ENCODE measurements around the gene ADRA1B.
"Not testable (repeated sequence)": the region's sequence is repeated elsewhere in the genome, so short reads cannot be mapped to it uniquely, and the experiment has no call there.

The ADRA1B gene

DNA sequence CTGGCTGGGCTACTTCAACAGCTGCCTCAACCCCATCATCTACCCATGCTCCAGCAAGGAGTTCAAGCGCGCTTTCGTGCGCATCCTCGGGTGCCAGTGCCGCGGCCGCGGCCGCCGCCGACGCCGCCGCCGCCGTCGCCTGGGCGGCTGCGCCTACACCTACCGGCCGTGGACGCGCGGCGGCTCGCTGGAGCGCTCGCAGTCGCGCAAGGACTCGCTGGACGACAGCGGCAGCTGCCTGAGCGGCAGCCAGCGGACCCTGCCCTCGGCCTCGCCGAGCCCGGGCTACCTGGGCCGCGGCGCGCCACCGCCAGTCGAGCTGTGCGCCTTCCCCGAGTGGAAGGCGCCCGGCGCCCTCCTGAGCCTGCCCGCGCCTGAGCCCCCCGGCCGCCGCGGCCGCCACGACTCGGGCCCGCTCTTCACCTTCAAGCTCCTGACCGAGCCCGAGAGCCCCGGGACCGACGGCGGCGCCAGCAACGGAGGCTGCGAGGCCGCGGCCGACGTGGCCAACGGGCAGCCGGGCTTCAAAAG, 55.7 kb downstream of the ADRA1B start:
- DNase-seq: no peak

DNA sequence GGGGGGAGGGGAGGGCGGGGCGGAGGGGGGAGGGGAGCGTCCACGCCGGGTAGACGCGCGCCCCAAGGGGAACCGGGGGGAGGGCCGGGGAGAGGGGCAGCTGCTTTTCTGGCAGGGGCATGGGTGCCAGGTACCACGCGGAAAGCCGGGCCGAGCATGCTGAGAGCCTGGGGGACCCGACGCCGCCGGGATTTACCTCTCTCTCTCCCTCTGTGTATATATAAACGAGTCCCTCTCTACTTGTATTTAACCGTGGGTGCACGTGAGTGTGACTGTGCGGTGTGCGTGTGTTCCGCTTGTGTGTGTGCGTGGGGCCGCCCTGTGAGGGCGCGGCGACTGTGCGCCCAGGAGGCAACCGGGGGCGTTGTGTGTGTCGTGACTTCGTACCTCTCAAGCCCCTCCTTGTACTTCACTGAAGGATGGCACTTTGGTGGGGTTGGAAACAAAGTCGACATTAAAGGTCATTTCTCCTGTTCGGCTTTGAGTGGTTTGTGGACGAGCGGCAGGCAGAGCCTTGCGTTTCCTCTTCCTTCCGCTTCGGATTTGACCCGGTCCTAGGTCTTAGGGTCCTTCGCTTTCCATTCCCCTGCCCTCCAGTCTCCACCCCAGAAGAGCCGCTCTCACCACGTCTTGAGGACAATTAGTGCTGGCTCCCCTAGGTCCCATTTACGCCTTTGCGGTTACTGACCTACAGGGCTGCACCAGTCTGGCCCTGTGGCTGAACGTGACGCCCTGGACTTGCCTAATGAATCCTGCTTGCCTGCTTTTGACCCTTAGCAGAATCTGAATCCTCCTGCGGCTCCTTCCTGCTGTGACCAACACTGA, 56.5 kb downstream of the ADRA1B start:
- DNase-seq: no peak

DNA sequence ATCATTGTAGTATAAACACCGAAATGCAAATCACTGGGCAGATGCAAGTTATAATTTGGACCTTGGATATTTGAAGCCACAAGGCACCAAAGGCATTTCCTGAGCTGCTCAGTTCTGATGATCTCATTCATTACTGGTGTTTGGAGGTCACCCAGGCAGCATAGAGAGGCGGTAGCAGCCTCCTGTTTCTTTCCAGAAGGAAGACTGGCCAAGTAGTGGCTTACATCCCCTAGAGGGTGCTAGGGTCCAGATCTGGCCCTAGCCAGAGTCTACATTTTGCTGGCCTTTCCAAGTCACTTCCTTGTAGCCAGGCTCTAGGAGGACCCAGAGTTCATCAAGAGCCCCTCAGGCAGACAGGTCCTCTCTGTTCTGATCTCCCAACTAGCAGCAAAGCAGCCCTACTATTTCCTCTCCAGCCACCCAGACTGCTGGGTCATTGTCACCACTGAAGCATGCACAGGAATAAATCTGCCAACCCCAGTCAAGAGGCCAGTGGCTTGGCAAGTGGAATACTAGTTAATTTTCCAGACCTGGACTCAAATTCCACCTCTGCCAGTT, 59.3 kb downstream of the ADRA1B start:
- DNase-seq: no peak

DNA sequence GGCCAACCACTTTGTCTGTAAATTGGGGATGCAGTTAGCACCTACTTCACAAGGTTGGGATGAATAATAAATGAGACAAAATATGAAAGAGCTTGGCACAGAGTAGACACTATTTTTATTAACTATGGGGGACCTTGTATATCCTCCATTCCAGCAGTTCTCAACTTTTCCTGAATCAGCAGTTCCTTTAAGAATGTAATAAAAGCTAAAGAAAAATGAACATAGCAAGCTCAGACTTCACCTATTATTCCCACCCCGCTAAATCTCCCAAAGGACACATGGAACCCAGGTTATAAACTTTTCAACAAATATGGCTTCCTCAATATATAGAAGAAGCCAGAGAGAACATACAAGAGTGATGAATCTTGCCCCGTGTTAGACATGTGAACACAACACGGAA, 60.6 kb downstream of the ADRA1B start:
- no peak for DNase-seq

DNA sequence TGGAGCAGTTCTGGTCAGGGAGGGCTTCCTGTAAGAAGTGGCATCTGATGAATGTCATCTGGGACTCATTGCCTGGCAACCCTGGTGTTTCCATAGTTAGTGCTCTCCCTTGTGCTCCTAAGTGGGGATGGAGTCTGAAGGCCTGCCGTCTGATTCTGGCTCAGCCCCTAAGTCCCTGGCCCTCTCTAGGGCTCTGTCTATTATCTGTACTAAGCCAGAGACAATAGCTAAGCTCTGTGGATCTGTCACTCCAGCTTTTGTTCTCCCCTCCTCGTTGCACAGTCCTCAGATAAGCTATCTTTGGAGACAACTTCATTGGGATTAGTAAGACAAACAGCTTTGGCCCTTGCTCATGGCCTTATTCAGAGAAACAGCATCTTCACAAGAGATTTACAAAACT, 62.1 kb downstream of the ADRA1B start:
- no peak for DNase-seq

DNA sequence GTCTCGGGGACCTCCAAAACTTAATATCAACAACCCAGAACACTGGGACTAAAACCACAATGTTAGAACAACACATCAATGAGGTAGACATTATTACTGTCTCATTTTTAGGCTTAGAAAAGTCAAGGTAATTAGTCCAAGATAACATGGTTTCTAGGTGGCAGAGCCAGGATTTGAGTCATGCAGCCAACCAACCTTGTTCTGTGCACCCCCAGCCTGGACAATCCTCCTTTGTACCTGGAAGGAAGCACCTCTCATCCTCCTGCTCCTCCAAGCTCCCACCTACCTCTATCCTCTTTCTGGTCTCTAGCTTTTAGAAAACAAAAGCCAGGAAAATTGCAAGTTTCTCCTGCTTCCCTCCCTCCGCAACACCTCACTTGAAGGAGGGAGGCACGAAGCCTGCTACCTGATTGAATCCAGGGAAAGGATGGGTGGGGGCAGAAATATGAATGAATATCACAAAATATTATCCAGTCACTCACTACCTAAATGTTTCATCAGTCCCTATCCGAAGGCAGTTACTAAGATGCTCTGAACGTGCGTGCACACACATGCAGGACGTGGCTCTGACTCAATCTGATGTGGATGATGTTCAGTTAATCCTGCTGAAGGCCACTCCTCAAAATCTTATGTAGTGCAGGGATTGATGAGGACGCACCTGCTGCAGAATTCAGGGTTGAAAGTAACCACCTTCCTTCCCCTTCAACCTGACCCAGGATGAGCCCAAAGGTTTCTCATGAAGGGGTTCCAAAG, 66.3 kb downstream of the ADRA1B start:
- DNase-seq: no peak

DNA sequence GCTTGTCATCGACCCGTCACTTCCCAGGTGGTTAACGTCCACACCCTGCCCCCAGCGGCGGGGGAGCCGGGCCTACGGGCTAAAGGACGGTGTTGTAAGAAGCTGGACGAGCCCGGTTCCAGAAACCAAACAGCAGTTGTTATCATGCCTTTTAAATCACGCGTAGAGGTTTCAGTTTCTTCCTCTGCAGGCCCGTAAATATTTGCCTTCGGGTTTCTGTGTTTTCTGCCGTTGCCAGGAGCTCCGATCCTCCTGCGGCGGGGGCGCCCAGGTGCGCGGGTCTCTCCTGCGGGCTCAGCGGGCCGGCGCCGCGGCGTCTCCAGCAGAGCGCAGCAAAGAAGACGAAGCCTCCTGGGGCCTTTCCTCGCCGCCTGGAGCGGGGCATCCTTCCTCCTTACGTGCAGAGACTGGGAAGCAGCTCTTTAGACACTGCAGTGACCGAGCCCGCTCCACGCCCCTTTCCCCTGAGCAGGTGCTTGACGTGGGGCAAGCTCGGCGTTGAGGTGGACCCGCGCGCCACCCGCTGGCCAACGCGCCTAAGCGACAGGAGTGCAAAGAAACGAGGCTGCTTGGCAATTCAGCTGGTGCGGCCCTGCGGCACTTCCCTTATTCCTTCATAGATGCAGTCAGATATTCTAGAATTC, 70.9 kb downstream of the ADRA1B start:
- peak; percentile 62 for DNase-seq

DNA sequence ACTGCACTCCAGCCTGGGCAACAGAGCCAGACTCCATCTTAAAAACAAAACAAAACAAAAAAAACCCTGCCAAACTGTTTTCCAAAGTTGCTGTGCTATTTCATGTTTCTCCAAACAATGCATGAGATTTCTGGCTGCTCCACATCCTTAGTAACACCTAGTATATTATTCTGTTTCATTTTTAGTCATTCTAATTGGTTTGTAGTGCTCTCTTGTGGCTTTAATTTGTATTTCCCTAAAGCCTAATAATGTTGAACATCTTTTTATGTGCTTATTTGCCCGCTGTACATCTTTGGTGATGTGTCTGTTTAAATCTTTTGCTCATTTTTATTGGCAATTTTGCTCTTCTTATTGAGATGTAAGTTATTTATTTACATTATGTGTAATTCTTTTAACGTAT, 74.2 kb downstream of the ADRA1B start:
- no peak for DNase-seq

DNA sequence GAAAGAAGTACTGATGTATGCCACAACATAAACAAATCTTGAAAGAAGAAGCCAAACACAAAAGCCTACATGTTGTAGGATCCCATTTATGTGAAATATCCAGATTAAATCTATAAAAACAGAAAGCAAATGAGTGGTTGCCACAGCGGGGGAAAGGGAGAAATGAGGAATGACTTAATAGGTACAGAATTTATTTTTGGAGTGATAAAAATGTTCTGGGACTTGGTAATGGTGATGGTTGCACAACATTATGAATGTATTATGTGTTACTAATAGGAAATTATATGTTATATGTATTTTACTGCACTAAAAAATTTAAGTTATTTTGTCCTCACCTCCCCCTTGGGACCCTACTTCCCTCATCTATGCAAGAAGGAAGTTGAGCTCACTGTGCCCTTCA, 76.3 kb downstream of the ADRA1B start:
- DNase-seq: no peak

DNA sequence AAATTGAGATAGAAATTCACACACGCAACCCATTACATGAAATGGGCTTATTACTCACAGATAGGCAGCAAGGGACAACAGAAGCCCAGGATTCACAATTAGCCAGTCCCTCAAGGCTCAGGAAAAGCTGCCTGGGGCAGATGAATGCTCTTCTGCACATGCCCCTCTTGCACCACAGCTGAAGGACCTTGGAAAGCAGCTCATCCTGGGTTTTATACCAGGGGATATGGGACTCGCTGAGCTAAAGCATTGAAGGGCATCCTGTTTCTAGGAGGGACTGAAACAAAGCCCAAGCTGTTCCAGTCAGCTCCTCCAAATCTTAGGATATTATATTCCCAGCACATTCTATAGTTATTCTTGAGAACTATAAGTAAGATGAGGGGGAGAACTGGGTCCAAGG, 76.9 kb downstream of the ADRA1B start:
- no peak for DNase-seq

DNA sequence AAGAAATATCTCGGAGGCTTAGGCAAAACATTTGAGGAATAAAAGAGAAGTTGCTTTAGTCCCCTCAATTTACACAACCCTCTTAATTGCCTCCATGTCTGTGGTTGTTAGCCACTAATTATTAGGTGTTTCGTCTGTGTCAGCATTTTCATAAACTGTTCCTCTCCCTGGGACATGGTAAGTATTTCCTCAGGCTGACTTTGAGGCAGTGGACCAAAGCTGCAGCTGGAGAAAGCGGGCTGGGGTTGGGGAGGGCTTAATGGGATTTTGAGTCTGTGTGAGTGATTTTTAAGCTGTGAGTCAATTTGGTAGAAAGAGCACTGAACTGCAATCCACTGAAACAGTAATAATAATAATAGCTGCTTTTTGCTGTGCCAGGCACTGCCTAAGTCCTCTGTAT, 79.6 kb downstream of the ADRA1B start:
- DNase-seq: no peak

DNA sequence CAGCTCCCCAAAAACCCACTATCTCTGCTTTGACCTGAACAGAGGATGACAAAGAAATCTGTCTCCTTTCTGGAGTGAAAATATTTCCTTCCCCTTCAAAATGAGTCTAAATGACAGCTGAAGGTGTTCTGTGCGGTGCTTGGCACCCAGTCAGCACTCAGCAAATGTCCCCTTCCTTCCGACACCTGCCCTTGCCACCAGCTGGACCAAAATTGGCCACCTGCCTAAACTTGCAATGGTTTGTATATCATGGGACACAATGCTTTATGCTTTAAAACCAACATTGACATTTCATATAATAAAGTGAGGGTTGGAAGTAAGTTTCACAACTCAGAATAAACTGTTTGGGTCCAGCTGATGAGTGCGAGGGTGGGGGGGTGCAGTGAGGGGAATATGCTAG, 85.2 kb downstream of the ADRA1B start:
- no peak for DNase-seq

DNA sequence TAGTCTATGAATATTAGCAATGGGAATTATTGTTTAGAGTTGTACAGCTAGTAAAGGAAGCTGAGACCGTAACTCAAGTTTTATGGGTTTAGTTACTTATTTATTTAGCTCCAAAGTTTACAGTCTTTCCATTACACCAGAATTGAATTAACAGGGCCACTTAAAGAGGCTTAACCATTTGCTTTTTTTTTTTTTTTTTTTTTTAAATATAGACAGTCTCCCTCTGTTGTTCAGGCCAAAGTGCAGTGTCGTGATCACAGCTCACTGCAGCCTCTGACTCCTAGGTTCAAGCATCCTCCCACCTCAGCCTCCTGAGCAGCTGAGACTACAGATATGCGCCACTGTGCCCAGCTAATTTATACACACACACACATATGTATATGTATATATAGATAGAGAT, 91.2 kb downstream of the ADRA1B start:
- no peak for DNase-seq

DNA sequence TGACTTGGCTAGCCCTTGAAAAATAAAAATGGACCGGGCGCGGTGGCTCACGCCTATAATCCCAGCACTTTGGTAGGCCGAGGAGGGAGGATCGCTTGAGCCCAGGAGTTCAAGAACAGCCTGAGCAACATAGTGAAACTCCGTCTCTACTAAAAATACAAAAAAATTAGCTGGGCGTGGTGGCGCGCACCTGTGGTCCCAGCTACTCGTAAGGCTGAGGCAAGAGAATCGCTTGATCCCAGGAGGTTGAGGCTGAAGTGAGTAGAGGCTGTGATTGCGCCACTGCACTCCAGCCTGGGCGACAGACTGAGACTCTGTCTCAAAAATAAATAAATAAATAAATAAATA, 92.2 kb downstream of the ADRA1B start:
- not testable (repeated sequence) for DNase-seq

DNA sequence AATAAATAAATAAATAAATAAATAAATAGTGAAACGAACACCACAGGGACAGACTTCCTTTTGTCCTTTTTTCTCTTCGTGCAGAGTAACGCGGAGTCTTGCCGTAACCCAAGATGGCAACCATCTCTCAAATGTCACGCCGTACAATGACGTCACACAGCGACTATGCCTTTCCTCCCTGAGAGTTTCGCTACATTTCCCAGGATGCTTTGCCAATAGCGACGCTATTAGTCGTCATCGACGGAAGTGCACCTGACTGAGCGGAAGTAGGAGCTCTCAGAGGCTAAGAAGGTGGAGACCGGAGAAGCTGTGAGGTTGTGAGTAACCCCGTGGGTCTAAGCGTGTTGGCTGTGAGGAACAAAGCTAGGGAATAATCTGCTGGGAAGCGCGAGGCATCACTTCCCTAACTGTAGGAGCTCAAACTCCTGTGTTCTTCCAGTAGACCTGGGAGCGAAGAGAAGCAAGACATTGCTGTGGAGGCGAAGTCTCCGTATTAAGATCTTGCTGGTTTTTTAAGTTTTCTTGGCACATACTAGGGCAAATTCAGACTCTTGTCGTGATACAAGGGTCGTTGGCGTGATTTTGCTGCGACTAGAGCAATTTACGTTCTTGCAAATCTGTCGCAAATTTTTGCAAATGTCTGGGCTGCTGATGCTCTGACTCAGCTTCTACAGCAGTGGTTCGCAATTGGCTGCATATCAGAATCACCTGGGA, 92.8 kb downstream of the ADRA1B start, which contains the start of gene TTC1:
TSS of gene TTC1 (plus strand) at position 263 of the 714 bp plus-strand sequence. CDS start 1,390 bp downstream, outside the sequence.
- DNase-seq: peak; percentile 98

DNA sequence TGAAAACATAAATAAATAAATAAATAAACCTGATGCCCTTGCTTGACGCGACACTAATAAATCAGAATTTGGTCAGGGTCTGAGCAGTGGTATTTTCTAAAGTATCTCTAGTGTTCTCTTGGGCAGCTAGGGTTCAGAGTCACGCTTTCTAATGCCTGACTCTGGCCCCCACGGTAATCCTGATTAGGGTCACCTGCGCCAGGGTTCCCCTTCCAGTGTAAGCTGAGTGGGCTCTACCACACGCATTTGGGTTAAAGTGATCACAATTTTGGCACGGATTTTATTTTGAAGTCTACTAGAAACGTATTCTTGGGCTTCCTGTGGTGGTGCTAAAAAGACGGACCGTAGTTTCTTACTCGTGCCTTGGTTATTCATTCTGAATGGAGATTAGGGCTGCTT, 93.3 kb downstream of the ADRA1B start:
- no peak for DNase-seq

DNA sequence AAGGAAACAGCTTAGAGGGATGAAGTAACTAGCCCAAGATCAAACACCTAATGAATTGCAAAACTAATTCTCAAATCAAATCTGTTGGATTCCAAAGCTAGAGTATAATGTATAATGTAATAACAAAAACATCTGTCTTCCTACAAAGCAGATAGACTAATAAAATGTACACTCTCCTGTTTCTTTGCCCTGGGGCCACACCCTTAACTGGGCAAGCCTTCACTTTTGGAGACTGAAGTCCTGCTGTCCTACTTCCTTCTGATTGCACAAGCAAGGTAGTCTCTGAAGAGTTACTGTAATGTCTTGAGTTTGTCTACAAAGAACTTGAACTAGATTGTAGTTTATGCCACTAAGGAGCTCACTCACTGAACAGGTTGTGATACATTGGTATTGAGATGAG, 95.2 kb downstream of the ADRA1B start:
- DNase-seq: no peak

DNA sequence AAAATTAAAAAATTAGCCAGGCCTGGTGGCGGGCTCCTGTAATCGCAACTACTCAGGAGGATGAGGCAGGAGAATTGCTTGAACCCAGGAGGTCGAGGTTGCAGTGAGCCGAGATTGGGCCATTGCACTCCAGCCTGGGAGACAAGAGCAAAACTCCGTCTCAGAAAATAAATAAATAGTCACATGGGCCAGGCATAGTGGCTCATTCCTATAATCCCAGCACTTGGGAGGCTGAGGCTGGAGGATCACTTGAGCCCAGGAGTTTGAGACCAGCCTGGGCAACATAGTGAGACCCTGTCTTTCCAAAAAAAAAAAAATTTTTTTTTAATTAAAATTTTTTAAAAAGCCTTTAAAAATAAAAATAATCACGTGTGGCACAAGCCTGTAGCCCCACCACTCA, 97.9 kb downstream of the ADRA1B start:
- not testable (repeated sequence) for DNase-seq

DNA sequence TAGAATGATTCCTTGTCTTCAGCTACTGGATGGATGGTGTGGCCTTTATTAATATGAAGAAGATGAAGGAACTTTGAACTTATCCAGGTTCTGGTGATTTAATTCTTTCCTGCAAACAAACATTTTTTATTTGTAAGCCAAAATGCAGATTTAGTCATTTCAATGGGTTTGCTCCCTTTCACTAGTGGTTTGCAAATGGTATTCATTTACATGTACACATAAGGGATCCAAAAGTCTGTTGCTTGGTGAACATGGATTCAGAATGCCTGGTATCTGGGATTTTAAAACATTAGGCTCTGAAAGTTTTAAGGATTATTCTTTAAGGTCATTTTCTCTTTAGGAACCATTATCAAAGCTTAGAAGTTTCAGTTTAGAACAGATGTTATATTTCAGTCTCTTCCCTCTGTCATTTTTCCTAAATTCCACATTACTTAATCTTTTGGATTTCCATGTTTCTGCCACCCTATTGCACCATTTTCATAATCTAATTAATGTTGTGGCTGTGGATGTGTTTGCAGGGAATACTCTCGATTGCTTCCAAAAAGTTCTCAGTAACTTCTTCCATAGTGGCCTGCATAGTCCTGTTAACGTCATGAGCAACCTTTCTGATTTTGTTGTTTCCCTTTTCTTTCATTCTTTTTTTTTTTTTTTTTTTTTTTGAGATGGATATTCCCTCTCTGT, 102.8 kb downstream of the ADRA1B start:
- no peak for DNase-seq

DNA sequence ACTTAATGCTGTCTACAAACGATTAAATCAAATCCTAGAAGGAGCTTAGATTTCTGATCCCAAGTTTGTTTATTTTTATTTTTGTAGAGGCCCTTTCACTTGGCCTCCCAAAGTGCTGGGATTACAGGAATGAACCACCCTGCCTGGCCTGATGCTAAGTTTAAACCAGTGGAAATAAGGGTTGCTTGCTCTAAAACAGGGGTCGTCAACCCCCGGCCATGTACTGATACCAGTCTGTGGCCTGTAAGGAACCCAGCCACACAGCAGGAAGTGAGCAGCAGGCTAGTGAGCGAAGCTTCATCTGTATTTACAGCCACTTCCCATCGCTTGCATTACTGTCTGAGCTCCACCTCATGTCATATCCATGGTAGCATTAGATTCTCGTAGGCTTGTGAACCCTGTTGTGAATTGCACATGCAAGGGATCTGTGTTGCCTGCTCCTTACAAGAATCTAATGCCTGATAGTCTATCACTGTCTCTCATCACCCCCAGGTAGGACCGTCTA, 104.0 kb downstream of the ADRA1B start:
- DNase-seq: no peak

DNA sequence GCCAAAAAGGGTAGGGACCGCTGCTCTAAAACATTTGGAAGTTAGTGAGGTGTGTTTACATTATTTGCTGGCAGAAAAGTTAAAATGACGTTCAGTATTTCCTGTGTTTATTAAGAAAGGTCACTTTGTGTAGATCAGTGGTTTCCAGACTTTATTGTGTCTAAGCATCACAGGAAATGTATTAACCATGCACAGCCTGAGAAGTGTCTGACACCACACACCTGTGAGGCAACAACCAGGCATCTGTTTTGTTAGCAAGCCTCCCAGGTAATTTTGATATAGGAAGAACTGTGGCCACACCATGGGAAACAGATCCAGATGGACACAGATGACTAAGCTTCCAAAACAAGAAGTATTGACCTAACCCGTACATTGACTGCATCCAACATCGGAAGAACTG, 104.7 kb downstream of the ADRA1B start:
- no peak for DNase-seq
